D721Med (cell line): Measurements from ENCODE around the gene SDHAF4.
"Not testable (repeated sequence)": the region's sequence is repeated elsewhere in the genome, so short reads cannot be mapped to it uniquely, and the experiment has no call there.

Experiments used
- DNase-seq: peaks from one replicate; pipeline ENCODE4 v3.0.0; 2011; ENCODE audit warnings: low spot score; ENCODE audit not compliant: insufficient read length
- FAIRE-seq: peaks from 2 replicates; lab custom pipeline; 2011; peaks lifted over from hg19 to GRCh38; lab: Jason Lieb, UNC
- CTCF ChIP-seq: IDR thresholded peaks from 2 replicates; pipeline ENCODE4 v1.5.1; 2012; ENCODE audit warnings: mild to moderate bottlenecking, control low read depth; ENCODE audit not compliant: insufficient read depth; ENCODE audit errors: missing control alignments

Gene SDHAF4

GRCh38 chr6:70537266-70537665 lies 29.5 kb upstream of the SDHAF4 start:
- DNase-seq (no peak), FAIRE-seq (no peak)
- no peak for TF ChIP-seq CTCF

GRCh38 chr6:70538376-70538775 lies 28.4 kb upstream of the SDHAF4 start:
- TF ChIP-seq CTCF = no peak
- DNase-seq = no peak
- FAIRE-seq = no peak

GRCh38 chr6:70547313-70547712 lies 19.4 kb upstream of the SDHAF4 start:
- FAIRE-seq (no peak), DNase-seq (no peak)
- peak; percentile 52 for TF ChIP-seq CTCF

GRCh38 chr6:70547905-70548304 lies 18.8 kb upstream of the SDHAF4 start:
- FAIRE-seq = no peak
- no peak for TF ChIP-seq CTCF
- DNase-seq = no peak

- no peak for DNase-seq
- no peak for TF ChIP-seq CTCF
- FAIRE-seq = no peak
These were observed 17.4 kb upstream of the SDHAF4 start for GRCh38 chr6:70549327-70549726.

GRCh38 chr6:70551566-70551965 lies 15.2 kb upstream of the SDHAF4 start:
- DNase-seq (no peak), FAIRE-seq (no peak)
- TF ChIP-seq CTCF = no peak

- not testable (repeated sequence) for FAIRE-seq, DNase-seq
These were observed 14.3 kb upstream of the SDHAF4 start for GRCh38 chr6:70552286-70552940.

- no peak for TF ChIP-seq CTCF
- FAIRE-seq = no peak
These were observed 13.8 kb upstream of the SDHAF4 start for GRCh38 chr6:70552974-70553373.

More at GRCh38 chr6:70552974-70553373, 13.8 kb upstream of the SDHAF4 start:
- DNase-seq = no peak
